ENCODE measurements around the gene DBX1.

Gene DBX1

DNA sequence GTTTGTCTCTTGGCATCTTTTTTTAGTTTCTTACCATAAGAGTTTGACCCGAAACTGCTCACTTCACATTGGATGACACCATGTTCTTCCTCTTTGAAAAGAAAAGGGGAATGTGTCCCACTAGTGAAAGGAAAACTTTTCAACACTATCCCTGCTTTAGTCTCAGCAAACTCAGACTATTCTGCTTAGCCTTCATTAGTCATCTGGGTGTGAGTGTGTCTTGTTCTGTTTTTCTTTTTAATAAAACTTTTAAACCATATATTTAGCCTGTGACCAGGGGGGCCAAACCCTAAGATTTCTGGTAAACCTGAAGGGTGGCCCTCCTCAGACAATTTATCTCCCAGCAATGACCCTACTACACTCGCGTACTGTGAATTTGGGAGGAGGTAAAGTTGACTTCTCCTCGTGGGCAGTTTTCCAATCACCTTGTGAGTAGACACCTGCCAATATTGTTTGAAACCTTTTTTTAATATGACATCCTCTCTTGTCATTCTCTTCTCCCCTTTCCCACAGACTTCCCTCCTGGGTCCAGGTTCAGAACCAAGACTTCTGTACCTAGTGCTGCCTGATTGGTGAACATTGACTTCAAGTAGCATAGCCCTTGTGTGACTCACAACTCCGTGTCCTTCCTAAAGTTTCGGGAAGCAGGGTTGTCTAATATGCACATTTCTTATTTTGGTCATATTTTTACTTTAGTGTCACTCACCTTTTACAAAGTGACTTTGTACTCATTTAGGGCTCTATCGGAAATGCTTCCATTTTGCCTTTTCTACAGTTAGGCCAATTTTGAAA lies 39.9 kb downstream of the DBX1 start:
- no peak for DNase-seq

DNA sequence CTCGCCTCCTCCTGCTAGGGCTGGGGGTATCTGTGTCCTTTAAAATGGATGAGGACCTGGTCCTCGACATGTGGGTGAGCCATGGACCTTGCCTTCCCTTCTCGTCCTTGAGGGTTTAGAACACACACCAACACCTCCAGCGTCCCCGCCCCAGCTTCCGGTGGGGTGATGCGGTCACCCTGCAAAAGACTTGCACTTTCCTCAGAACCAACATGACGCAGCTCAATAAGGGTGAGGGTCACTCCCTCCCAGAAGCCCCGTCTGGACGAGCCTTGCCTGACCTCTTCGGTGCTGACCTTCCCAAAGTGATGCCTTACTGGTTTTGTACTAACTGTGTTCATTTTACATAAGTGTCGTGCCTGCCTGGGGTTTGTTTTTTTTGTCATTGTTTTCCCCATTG lies 41.0 kb downstream of the DBX1 start:
- no peak for DNase-seq

DNA sequence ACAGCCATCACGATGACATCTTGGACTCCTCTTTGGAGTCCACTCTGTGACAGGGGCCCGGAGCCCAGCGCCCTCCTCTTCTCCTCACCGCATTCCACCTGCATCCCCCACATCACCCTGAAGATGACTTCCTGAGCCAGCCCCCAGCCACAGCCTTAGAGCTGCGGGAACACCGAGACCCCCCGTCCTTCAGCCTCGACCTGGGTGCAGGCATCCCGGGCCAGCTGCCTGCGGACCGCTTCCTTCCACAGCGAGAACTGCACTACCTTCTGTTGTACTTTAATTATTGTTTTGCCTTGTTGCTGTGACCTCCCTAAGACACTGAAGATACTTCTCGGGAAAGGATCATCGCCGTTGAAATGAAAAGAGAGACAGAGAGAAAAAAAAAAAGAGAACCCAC lies 42.1 kb downstream of the DBX1 start:
- DNase-seq: no peak

DNA sequence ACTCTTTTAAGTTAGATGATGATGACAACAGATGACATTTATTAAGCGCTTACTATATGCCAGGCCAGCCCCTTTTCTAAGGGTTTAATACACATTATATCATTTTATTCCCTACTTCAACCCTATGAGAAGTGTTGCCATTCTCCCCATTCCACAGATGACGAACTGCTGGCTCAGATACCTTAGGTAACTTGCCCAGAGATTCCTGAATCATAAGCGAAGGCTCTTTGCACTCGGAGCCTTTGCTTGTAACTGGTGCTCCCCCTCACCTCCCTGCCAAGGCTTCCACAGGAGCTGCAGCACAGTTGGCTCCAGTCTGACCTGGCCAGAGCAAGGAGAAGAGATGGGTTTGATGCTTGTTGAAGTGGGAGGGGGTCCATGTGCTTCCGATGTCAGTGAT lies 43.0 kb downstream of the DBX1 start:
- DNase-seq: no peak

DNA sequence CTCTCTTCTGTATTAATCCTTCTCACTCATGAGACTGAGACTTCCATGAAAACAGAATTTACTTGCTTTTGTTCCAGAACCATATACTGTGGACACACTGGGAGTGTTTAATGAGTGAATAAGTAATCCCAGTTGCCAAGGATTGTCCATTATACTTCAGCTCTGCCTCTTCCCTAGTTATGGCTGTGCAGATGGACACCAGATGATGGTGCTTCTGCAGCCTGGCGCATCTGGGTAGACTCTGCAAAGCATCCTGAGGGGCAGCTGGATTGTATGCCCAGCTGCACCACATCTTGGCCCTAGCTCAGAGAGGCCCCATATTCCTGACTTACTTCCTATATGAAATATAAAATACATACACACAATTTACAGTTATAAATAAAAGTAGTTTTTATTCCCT lies 43.5 kb downstream of the DBX1 start:
- DNase-seq: no peak

DNA sequence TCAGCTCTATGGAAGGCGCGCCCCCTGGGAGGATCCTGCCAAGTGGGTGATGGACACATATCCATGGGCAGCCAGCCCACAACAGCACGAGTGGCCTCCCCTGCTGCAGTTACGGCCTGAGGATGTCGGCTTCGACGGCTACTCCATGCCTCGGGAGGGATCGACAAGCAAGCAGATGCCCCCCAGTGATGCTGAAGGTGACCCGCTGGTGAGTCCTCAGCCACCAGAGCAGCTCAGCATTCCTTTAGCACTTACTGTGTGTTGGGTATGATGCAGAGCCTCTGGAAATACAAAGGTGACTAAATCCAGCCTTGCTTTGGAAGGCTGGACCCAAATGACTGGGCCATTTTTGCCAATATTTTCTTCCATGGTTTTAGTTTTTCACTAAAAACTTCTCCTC lies 45.7 kb downstream of the DBX1 start:
- DNase-seq: no peak

DNA sequence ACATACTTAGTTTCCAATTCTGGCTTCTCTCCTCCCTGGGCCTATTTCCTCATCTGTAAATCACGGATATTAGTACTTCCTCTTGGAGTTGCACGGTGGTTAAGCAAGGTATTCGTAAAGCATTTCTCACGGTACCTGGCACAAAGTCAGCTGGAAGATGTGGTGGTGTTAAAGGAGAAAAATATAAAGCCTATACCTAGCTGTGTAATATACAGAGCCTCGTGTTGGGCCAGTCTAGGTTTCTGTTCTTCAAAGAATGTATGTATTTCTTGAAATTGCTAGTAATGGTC lies 47.2 kb downstream of the DBX1 start:
- no peak for DNase-seq

DNA sequence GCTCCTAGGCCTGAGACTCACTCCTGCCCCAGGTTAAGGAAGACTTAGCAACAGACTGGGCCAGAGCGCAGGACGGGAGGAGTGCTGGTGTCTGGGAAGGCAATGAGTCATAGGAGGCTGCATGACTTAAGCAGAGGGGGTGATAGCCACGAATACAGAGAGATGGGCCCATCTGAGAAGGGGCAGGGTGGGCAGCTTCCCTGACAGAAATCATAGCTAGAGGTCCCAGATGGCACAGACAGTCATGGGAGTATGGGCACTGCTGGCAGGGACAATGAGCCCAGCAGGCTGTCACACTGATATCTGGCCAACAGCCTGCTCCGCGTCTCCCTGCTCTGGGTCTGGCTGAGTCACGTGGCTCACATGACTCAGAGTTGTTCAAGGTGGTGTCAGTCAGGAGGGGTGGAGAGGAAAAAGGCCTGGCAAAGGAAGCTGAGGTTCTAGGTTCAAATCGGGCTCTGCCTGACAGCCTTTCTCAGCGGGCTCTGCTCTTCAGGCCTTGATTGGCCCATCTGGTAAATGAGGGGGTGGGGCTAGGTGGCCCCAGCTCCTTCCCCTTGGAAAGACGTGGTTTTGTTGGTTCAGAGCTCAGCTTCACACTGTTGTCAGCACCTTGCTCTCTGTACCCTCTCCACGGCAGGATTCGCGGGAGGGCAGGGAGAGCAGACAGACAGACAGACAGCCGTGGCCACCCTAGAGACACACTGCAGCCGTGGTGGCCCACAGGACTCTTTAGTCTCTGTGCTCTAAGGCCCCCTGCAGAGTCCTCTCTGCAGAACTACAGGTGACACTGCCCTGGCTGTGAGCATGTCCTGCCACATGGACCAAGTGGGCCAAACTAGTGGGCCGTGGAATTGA lies 47.8 kb downstream of the DBX1 start:
- DNase-seq: no peak

DNA sequence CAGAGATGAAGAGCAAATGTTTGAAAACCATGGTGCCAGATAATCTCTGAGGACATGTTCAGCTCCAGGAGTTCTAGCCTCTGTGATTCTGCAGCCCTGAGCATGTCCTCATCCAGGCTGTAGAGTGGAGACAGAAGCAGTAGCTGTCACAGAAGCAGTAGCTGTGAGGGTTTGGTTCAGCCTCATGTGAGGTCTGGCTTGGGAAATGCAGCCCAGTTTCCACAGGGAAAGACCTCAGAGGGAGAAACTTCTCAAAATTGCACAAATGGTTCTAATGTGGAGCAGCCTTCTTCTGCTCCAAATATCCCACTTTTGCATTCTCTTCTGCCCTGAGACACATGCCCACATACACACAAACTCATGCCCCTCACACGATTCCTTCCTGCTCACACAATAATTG lies 48.4 kb downstream of the DBX1 start:
- no peak for DNase-seq

DNA sequence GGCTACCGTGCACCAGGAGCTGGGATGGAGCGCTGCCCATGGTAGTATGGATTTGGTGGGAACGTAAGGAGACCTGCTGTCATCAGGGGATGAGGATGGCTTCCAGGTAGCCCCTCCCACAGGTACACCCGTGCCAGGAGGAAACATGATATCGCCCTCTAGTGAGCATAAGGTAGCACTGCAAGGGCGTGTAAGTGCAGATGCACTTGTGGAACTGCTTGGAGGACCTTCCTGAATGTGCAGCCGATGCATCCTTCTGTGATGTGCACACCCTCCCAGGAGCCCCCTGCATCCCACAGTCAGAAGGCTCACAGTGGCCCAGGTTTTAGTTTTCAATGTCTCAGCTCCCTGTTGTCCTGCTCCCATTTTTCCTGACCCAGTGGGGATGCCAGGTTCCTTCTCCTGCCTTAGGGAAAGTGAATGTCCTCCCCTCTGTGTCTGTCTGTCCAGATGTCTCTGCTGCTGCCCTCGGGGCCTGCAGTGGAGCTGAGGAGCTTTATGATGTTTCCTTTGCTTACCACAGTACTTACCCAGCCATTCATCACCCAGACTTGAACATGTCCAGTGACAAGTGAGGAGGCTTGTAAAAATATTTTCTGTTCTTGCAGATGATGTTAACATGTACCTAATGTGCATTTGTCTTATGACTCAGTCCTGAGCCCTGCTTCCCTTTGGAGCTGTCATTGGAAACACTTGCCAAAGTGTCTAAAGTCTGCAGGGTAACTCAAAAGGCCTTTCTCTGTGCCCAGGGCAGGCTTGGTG lies 49.2 kb downstream of the DBX1 start:
- DNase-seq: no peak

DNA sequence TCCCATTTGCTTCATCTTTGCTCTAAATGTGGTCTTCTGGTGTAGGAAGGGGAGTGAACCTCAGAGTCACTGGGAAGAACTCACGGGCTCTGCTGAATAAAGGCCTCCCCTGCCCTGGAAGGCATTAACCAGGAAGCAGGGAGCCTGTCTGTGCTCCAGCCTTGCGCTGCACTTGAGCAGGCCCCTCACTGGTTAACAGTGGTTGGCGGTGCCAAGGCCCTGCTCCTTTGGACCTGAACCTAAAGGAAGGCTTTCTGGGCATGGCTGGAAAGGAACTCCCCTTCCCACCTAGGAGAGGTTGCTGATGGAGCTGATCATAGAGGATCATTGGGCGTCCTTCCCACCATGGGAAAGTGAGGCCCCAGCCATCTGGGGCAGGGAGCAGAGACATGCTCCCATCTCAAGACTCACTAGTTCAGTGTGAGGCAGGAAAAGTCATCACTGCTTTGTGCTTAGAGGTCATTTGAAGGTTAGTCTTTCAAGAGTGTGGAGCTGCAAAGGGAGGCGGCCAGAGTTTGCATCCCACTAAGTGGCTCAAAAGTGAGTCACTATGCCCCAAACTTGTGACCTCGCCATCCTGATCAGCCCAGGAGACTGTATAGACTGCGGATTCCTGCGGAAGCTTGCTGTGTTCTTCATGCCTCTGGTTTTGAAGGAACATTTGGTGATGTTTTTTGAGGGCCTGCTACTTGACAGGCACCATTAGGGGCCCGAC lies 50.4 kb downstream of the DBX1 start:
- DNase-seq: no peak

Measured in effector CD8-positive, alpha-beta T cell (primary cell).